DOHH2 (cell line): ENCODE measurements around the gene CD274.

Source experiments
- CTCF ChIP-seq: fragments of 200-600 bp; sonication (generic); IDR thresholded peaks from one replicate; pipeline ENCODE4 v1.5.1; 2014; ENCODE audit warnings: antibody characterized with exemption, mild to moderate bottlenecking, low read depth, low read length; ENCODE audit not compliant: poor library complexity, severe bottlenecking
- EZH2phosphoT487 ChIP-seq: fragments of 200-600 bp; sonication (generic); IDR thresholded peaks from 2 replicates; pipeline ENCODE4 v1.6.1; 2017; ENCODE audit warnings: borderline replicate concordance, mild to moderate bottlenecking, antibody characterized with exemption, low read length, moderate library complexity, mixed read lengths

- no peak for TF ChIP-seq CTCF
- no peak for TF ChIP-seq EZH2phosphoT487
Measured at GRCh38 chr9:5443850-5444249, 6.5 kb upstream of the CD274 start.
